CD14-positive monocyte (primary cell): ENCODE measurements around the gene DDAH1. TPM values are rescaled to one million over a fixed set of nuclear protein-coding genes. Genes with fewer than 3 reads are reported as not detected.

Experiments
- DNase-seq, 3 donors: peaks; one replicate each; pipeline ENCODE4 v3.0.0-alpha.2; 2011 to 2022
- H2AFZ ChIP-seq: 2 replicates; pipeline ENCODE4 v1.6.0; 2012; ENCODE audit warnings: mild to moderate bottlenecking, low read depth, low read length, inconsistent platforms; ENCODE audit not compliant: insufficient read depth, poor library complexity, severe bottlenecking
- H3K27ac ChIP-seq, 2 donors: 1 replicate in 1 of 2; 2 replicates in 1 of 2; pipeline ENCODE4 v1.5.1; 2012 to 2013; ENCODE audit warnings: low read length in 2 of 2, control low read depth in 1 of 2, inconsistent platforms in 1 of 2, low read depth in 1 of 2, mild to moderate bottlenecking in 1 of 2
- H3K27me3 ChIP-seq, 2 donors: one replicate each; pipeline versions ENCODE4 v1.6.0 to v1.6.1; 2011 to 2013; ENCODE audit warnings: low read length in 2 of 2; ENCODE audit not compliant: control insufficient read depth in 2 of 2, insufficient read depth in 2 of 2
- H3K36me3 ChIP-seq, 2 donors: replicated peaks in 1 of 2; 1 replicate in 1 of 2; 2 replicates in 1 of 2; pipeline versions ENCODE4 v1.5.1 to v1.6.1; 2012 to 2013; ENCODE audit warnings: low read length in 2 of 2, control low read depth in 1 of 2, inconsistent platforms in 1 of 2, mild to moderate bottlenecking in 1 of 2; ENCODE audit not compliant: insufficient read depth in 2 of 2, control insufficient read depth in 1 of 2
- H3K4me1 ChIP-seq, 2 donors: 1 replicate in 1 of 2; 2 replicates in 1 of 2; pipeline versions ENCODE4 v1.5.1 to v1.6.1; 2012 to 2013; ENCODE audit warnings: low read length in 2 of 2, control low read depth in 1 of 2, inconsistent platforms in 1 of 2, mild to moderate bottlenecking in 1 of 2, moderate library complexity in 1 of 2; ENCODE audit not compliant: insufficient read depth in 2 of 2, control insufficient read depth in 1 of 2
- H3K4me2 ChIP-seq: replicated peaks from 2 replicates; pipeline ENCODE3; 2012; ENCODE audit warnings: low read length, moderate library complexity, mild to moderate bottlenecking; ENCODE audit not compliant: poor library complexity, severe bottlenecking; ENCODE audit errors: extremely low read depth
- H3K4me3 ChIP-seq, 3 experiments: fragments of 200-600 bp in 1 of 3; sonication (generic) in 1 of 3; replicated peaks in 1 of 3; 1 replicate in 2 of 3; 2 replicates in 1 of 3; pipeline ENCODE4 v1.5.1; 2011 to 2013; ENCODE audit warnings: low read length in 3 of 3, mild to moderate bottlenecking in 3 of 3, control low read depth in 2 of 3, low read depth in 2 of 3, inconsistent platforms in 1 of 3, moderate library complexity in 1 of 3
- H3K79me2 ChIP-seq: 2 replicates; pipeline ENCODE4 v1.6.0; 2012; ENCODE audit warnings: mild to moderate bottlenecking, control low read depth, inconsistent platforms, low read length, moderate library complexity; ENCODE audit not compliant: insufficient read depth
- H3K9ac ChIP-seq: 2 replicates; pipeline ENCODE4 v1.6.0; 2017; ENCODE audit warnings: low read length, mild to moderate bottlenecking; ENCODE audit not compliant: insufficient read depth, poor library complexity, severe bottlenecking
- H3K9me3 ChIP-seq, 2 donors: replicated peaks in 1 of 2; 1 replicate in 1 of 2; 2 replicates in 1 of 2; pipeline versions ENCODE4 v1.5.1 to v1.6.1; 2012 to 2013; ENCODE audit warnings: low read length in 2 of 2, control low read depth in 1 of 2; ENCODE audit not compliant: control insufficient read depth in 1 of 2, insufficient read depth in 1 of 2
- H4K20me1 ChIP-seq: 2 replicates; pipeline ENCODE4 v1.6.0; 2012; ENCODE audit warnings: mild to moderate bottlenecking, low read length, control low read depth, moderate library complexity; ENCODE audit not compliant: insufficient read depth
- H3K27ac Mint-ChIP-seq, 7 donors: one replicate each; pipeline ENCODE4 v1.8.0; 2020; ENCODE audit warnings: mild to moderate bottlenecking in 7 of 7, mixed read lengths in 7 of 7, moderate library complexity in 6 of 7, inconsistent platforms in 2 of 7
- H3K27me3 Mint-ChIP-seq, 3 donors: one replicate each; pipeline ENCODE4 v1.8.0; 2021 to 2022; ENCODE audit warnings: low read depth in 3 of 3, mild to moderate bottlenecking in 3 of 3, mixed read lengths in 3 of 3, moderate library complexity in 3 of 3, inconsistent platforms in 1 of 3
- H3K36me3 Mint-ChIP-seq, 2 donors: one replicate each; pipeline ENCODE4 v1.8.0; 2020; ENCODE audit warnings: mixed read lengths in 2 of 2, inconsistent platforms in 1 of 2, mild to moderate bottlenecking in 1 of 2
- H3K4me1 Mint-ChIP-seq: one replicate; pipeline ENCODE4 v1.8.0; 2020; ENCODE audit warnings: mild to moderate bottlenecking, mixed read lengths
- H3K4me3 Mint-ChIP-seq, 2 donors: one replicate each; pipeline ENCODE4 v1.8.0; 2020; ENCODE audit warnings: mild to moderate bottlenecking in 2 of 2, mixed read lengths in 2 of 2, moderate library complexity in 1 of 2
- H3K9me3 Mint-ChIP-seq, 7 donors: one replicate each; pipeline ENCODE4 v1.8.0; 2020 to 2022; ENCODE audit warnings: mixed read lengths in 7 of 7, mild to moderate bottlenecking in 6 of 7, moderate library complexity in 6 of 7, inconsistent platforms in 2 of 7
- CTCF ChIP-seq: fragments of 200-600 bp; IDR thresholded peaks from one replicate; pipeline ENCODE4 v1.8.0; 2022; ENCODE audit warnings: antibody characterized with exemption, mild to moderate bottlenecking
- WGBS: methylation state at CpG from one replicate; pipeline ENCODE4 v1.1.5; 2013; ENCODE audit warnings: missing lambda C conversion rate; ENCODE audit not compliant: insufficient coverage; 5-methylcytosine and 5-hydroxymethylcytosine counted together
- intact Hi-C, 2 donors: fragments of 100-400 bp; cut with micrococcal nuclease; formaldehyde crosslinking; loops; one replicate each; pipeline versions ENCODE4 v1.15.0 to v1.15.1; 2023
- polyA plus RNA-seq, 3 donors: library from polyadenylated mRNA; depleted of rRNA in 1 of 3; unstranded in 2 of 3; stranded (reverse) in 1 of 3; fragments of 300-500 nt in 2 of 3; fragments of >200 nt in 1 of 3; fragmentation: Illumina TruSeq in 2 of 3; gene quantifications; 1 replicate in 2 of 3; 2 replicates in 1 of 3; pipeline ENCODE4 v1.2.3, GENCODE V29; 2012 to 2021

DDAH1 gene
- polyA plus RNA-seq, 3 donors: not detected

- Histone ChIP-seq H3K79me2 (no peaks in the 10 kb centered on the region), H3K9me3 (no peaks in the 10 kb centered on the region), H3K4me3 (no peak overlapping the region), H3K36me3 (no peaks in the 10 kb centered on the region), H2AFZ (no peak overlapping the region), H3K27me3 (no peaks in the 10 kb centered on the region), H3K27ac (no peak overlapping the region), H3K4me2 (no peak overlapping the region), H3K9ac (no peak overlapping the region), H3K4me1 (no peaks in the 10 kb centered on the region), H4K20me1 (no peaks in the 10 kb centered on the region)
- WGBS: 75% methylated on average over 5 of the region's 9 CpGs
- Mint-ChIP-seq H3K27ac (no peak overlapping the region), H3K4me3 (no peak overlapping the region), H3K9me3 (peaks cover 0 to 1% (median 0%) of the 10 kb centered on the region in 7 donors), H3K27me3 (peaks cover 0 to 7% (median 5%) of the 10 kb centered on the region in 3 donors), H3K4me1 (no peaks in the 10 kb centered on the region), H3K36me3 (no peaks in the 10 kb centered on the region)
- TF ChIP-seq CTCF: no peak
- intact Hi-C loops: loop anchor here in 1 of 2 donors (10.0 kb wide), 1 partner anchor 605 kb away; no protein-coding TSS in a partner anchor
- DNase-seq: peak in 2 of 3 donors; percentile 15 to 72
These were observed 175.6 kb downstream of the DDAH1 start for GRCh38 chr1:85289207-85289847.

- no peak overlapping the region for H2AFZ ChIP-seq
- TF ChIP-seq CTCF: no peak
- Mint-ChIP-seq H3K36me3 (no peaks in the 10 kb centered on the region), H3K4me3 (no peak overlapping the region), H3K27ac (peak overlapping the region in 1 of 7 donors; percentile 66), H3K27me3 (peaks cover 6 to 14% (median 7%) of the 10 kb centered on the region in 3 donors), H3K9me3 (peaks cover 0 to 2% (median 0%) of the 10 kb centered on the region in 7 donors), H3K4me1 (peaks cover 7% of the 10 kb centered on the region)
- H3K9me3 ChIP-seq: no peaks in the 10 kb centered on the region
- no peak overlapping the region for H3K9ac ChIP-seq
- no peak for DNase-seq
- no peaks in the 10 kb centered on the region for H4K20me1 ChIP-seq
- H3K36me3 ChIP-seq: no peaks in the 10 kb centered on the region
- H3K4me1 ChIP-seq: peaks cover 6% of the 10 kb centered on the region in 2 donors
- no peak overlapping the region for H3K4me2 ChIP-seq
- WGBS: 100% methylated on average over 2 of the region's 2 CpGs
- no peaks in the 10 kb centered on the region for H3K27me3 ChIP-seq
- no peaks in the 10 kb centered on the region for H3K79me2 ChIP-seq
- no peak overlapping the region for H3K27ac ChIP-seq
- intact Hi-C loops: loop anchor here in 1 of 2 donors (10.0 kb wide), 1 partner anchor 599 kb away; no protein-coding TSS in a partner anchor
- no peak overlapping the region for H3K4me3 ChIP-seq
These were observed 180.8 kb downstream of the DDAH1 start for GRCh38 chr1:85284202-85284601.
